ENCODE data around the gene ZRANB1.

Gene ZRANB1

GRCh38 chr10:125023862-125024496 is 82.1 kb downstream of the ZRANB1 start:
- no peak for DNase-seq

- no peak for DNase-seq
Observed at GRCh38 chr10:125024497-125025234, 82.7 kb downstream of the ZRANB1 start.

GRCh38 chr10:125025341-125025740 is 83.4 kb downstream of the ZRANB1 start:
- no peak for DNase-seq

- no peak for DNase-seq
Observed at GRCh38 chr10:125026036-125026931, 84.4 kb downstream of the ZRANB1 start.

GRCh38 chr10:125026974-125027735 is 85.2 kb downstream of the ZRANB1 start:
- no peak for DNase-seq

GRCh38 chr10:125027871-125028869 is 86.2 kb downstream of the ZRANB1 start:
- no peak for DNase-seq

- no peak for DNase-seq
Observed at GRCh38 chr10:125029584-125030242, 87.8 kb downstream of the ZRANB1 start.

GRCh38 chr10:125030567-125031197 is 88.8 kb downstream of the ZRANB1 start:
- DNase-seq: no peak

- no peak for DNase-seq
Observed at GRCh38 chr10:125032474-125033020, 90.6 kb downstream of the ZRANB1 start.

GRCh38 chr10:125033146-125033924 is 91.4 kb downstream of the ZRANB1 start:
- no peak for DNase-seq

- DNase-seq: no peak
Observed at GRCh38 chr10:125034675-125035074, 92.8 kb downstream of the ZRANB1 start.

- no peak for DNase-seq
Observed at GRCh38 chr10:125035136-125035535, 93.2 kb downstream of the ZRANB1 start.

GRCh38 chr10:125035588-125036295 is 93.8 kb downstream of the ZRANB1 start:
- DNase-seq: no peak

GRCh38 chr10:125037145-125037877 is 95.4 kb downstream of the ZRANB1 start:
- no peak for DNase-seq
